Sigmoid colon (tissue), 4 donors: Measurements from ENCODE around the gene RAB6D.
"Not testable (repeated sequence)": the region's sequence is repeated elsewhere in the genome, so short reads cannot be mapped to it uniquely, and the experiment has no call there.

Experiments used
- POLR2AphosphoS5 ChIP-seq, 4 donors: sonication (generic); formaldehyde crosslinking; IDR thresholded peaks; one replicate each; pipeline ENCODE4 v1.6.1; 2017; ENCODE audit warnings: antibody characterized with exemption in 4 of 4
- TF ChIP-seq, protein P1 (sequence below), 4 experiments: fragments of 450-650 bp in 3 of 4; fragments of 200-600 bp in 1 of 4; IDR thresholded peaks; one replicate each; pipeline ENCODE4 v1.5.1; 2016 to 2019; ENCODE audit warnings: antibody characterized with exemption in 4 of 4, mild to moderate bottlenecking in 3 of 4, moderate library complexity in 2 of 4

GRCh38 chr2:131332709-131333108 is 31.3 kb downstream of the RAB6D start:
- not testable (repeated sequence) for TF ChIP-seq POLR2AphosphoS5 (IDR thresholded peaks at IDR 0.05)
- TF ChIP-seq, protein P1, sequence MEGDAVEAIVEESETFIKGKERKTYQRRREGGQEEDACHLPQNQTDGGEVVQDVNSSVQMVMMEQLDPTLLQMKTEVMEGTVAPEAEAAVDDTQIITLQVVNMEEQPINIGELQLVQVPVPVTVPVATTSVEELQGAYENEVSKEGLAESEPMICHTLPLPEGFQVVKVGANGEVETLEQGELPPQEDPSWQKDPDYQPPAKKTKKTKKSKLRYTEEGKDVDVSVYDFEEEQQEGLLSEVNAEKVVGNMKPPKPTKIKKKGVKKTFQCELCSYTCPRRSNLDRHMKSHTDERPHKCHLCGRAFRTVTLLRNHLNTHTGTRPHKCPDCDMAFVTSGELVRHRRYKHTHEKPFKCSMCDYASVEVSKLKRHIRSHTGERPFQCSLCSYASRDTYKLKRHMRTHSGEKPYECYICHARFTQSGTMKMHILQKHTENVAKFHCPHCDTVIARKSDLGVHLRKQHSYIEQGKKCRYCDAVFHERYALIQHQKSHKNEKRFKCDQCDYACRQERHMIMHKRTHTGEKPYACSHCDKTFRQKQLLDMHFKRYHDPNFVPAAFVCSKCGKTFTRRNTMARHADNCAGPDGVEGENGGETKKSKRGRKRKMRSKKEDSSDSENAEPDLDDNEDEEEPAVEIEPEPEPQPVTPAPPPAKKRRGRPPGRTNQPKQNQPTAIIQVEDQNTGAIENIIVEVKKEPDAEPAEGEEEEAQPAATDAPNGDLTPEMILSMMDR (IDR thresholded peaks at IDR 0.05): not testable (repeated sequence)
